GM19372 (cell line): ENCODE measurements around the gene HDAC9.
"Not testable (repeated sequence)": the region's sequence is repeated elsewhere in the genome, so short reads cannot be mapped to it uniquely, and the experiment has no call there.

Source experiments
- ATAC-seq: cut with Tn5 transposase; IDR thresholded peaks from one replicate; pipeline ENCODE4 v1.9.1; 2021; ENCODE audit warnings: mild to moderate bottlenecking, low read depth, moderate library complexity; ENCODE audit not compliant: unreplicated experiment

Gene HDAC9

DNA sequence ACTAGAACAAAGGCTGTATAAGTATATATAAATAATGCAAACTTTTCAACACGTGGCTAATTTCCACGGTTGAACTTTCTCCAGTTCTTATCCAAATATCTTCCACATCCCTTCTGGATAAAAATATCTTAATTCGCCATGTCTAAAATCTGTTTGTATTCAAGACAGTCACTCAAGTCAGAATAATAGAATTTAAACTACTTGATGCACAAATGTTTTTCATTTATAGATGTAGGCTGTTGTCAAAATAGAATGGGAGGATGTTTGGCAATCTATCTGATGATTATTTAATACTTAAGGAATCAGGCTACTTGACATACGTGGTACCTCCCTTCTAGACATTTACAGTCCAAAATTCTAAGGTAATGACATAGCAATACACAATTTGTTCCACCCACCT, 417.6 kb downstream of the HDAC9 start:
- no peak for ATAC-seq

DNA sequence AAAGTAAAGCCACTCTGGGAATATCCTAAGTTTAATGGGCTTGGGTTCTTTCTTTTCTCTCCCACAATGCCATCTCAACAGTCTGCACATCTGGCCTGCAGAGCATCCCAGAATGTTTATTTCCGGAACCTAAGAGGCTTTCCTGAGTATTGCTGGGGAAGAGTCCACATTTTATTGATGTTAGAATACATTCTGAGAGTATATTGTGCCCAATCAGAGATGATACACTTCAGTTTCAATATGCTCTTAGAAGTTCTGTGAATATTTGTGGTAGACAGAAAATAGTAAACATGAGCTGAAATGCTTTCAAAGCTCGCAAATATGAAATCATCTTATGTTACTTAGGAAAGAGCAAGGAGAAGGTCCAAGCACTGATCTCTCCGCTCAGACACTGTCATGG, 421.3 kb downstream of the HDAC9 start:
- ATAC-seq = no peak

DNA sequence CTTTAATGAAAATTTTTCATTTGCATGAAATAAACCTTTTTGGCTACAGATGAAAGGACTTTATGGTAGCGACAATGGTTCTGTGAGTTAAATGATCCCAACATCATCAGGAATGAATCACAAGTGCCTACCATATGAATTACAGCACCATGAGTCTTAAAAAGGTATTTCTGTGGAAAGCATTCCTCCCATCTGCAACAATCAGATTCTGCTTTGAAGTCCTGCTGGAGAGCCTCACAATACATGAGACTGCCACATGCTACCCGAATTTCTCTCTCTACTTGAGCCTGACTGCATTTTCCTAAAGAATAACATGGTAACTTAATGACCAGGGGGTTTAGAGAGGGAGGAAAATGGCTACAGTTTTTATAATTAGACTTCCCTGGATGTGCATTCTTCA, 431.6 kb downstream of the HDAC9 start:
- ATAC-seq = no peak

DNA sequence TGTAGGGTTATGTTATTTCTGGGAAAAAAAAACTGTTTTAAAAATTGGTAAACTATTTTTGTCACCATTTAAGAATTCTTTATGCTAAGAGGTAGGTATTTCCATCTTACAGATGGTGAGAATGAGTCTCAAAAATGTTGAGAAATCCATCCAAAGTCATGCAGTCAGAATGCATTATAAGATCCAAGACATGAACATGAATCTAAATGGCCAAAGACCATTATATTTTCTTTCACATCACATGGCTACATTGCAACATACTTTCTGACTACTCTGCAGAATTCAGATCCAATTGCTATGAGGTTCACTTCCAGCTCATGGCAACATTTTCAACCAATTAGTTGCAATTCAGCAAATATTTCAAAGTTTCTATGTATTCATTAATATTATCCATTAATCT, 440.7 kb downstream of the HDAC9 start:
- ATAC-seq = no peak

DNA sequence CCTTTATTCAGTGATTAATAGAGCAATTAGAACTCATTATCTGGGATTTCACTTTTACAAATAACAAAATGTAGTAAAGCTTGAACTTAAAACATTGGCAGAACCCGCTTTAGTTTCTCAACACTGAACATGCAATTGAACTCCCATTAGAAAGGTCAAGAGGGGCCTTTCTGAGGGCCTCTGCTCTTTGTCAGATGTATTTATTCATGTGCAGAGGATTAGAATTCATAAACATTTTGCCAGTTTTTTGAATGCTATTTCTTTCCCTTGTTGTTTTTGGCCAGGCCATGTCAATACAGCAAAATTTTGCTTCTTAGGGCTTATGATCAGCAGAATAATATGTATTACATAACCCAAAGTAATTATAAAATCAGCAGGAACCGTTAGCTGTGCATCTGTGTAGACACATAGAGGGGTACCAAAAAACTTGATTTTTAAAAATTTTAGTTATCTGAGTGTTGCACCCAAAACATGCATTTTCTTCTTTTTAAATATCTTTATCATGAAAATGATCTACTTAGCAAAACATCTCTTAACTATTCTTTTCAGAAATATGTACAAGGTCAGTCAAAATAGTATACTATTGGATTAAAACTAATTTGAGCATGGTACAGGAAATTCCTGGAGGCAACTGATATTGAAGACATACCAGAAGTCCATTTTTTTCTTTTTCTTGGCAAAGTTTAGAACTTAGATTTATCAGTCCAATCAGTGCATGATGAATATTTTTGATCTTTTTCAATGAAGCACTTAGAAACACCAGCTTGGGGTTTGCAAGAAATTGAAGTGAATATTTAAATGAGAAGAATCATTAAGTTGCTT, 444.4 kb downstream of the HDAC9 start:
- no peak for ATAC-seq

DNA sequence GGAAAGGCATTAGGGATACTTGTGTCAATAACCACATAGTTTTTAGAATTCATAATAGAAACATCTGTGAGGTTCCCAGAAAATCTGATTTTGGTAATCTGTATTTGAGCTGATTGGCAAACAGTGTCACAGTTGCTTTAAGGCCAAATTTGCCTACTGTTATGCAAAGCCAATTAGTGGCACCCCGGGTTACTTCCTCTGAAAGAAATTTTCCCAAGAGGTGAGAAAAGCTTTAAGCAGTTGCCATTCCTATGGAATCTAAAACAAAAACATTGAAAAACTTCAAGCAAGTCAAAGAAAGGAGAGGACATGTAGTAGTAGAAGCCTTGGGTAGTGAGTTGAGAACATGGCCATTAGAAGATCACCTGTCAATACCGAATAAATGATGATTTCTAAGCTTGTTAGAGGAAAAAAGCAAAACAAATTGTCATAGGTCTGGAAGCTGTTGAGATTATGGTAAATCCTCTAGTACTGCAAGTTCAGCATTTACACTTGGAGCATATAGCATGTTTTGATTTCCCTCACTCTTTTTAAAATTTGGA, 445.1 kb downstream of the HDAC9 start:
- no peak for ATAC-seq

DNA sequence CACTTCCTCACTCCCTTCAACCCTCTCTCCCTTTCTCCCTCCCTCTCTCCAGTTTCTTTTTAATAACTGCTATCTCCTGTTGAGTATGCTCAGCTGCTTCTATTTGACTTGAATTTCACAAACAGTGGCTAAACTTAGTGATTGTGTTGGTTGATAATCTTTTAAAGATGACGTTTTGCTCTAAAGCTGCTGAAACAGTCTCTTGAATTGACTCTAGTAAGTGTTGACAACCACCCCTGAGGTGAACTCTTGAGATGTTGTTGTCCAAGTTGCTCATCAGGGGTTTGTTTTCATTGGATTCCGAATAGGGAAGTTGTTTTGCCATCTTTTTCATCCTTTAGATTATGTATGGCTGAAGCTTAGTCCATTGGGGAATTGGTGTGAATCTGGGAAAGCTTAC, 445.7 kb downstream of the HDAC9 start:
- no peak for ATAC-seq

DNA sequence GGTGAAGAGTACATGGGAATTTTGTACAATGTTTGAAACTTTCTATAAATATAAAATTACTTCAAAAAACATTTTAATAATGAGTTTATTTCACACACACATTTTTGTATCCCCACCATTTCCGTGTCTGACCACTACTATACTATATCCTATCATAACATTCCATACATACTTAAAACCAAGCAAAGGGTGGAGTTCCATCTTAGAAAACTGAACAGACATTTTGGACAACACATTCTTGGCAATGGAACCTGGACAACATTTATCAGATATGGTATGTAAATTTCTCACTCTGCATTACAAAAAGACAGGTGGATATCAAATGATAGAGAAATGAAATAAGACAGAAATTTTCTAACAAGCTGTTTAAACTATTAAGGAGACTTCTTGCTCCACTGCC, 453.0 kb downstream of the HDAC9 start:
- no peak for ATAC-seq

DNA sequence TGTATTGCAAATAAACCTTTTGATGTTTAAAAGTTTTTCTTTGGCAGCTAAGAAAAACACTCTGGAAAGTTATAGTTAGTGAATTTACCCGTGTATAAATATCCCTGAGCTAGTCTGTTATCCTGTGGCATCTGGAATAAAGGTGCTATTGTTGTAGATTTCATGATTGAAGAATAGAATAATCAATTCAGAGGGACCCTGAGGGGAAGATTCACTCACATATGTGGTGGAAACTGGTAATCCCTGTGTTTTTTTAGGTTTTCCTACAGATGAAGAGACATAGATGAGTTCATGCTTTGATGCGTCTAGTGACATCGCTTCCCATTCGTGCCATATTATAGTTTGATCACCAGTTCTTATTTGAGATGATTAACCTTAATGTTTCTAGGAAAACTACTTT, 457.3 kb downstream of the HDAC9 start:
- no peak for ATAC-seq

DNA sequence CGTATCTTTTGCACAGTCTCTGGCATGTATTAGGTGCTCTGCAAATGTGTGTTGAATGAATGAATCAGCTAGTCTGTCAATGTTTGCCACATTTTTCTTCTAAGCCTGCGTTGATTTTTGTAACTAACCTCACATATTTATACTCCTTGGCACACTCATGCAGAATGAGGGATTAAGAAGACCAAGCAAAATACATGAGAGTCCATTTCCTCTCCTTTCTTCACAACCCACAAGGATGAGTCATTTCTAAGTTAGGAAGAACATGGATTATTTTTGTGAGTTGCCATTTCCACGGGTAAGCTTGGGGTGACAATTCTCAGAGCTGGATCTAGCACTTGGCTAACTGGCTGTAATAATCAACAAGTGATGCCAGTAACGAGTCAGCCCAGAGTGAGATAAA, 463.1 kb downstream of the HDAC9 start:
- ATAC-seq = no peak

DNA sequence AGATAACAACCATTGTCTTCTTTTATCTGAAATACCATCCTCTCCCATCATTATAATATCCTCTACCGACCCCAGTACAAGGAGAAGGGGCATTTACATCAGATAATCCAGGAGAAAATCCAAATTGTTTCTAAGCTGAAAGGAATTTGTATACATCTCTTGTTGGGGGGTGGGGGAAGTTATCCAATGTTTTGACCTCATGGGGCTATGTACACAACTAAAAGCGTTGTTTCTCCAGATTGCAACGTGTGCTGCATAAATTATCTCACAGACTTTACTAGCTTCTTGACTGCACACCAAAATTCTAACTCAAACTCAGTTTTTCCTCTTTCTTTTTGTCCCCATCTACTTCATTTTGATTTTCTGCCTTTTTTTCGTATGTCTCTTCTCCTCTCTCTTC, 465.2 kb downstream of the HDAC9 start:
- ATAC-seq = no peak

DNA sequence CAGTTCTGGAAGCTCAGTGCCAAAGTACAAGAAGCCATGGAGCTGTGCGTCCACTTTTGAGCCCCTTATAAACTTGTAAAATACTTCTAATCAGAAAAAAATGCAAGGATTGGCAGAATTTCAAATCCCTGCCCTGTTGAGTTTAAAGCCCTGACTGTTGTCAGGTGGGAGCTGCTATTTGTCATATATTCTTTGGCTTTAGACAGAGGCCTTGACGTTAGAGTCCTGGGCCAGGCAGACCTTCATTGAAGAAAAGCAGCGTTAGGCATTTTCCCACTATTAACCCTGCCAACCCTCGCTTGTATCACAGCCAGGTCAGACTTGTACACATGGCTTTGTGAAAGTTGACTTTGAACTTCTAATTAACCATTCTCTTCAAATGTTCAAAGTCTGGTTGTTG, 466.5 kb downstream of the HDAC9 start:
- no peak for ATAC-seq

DNA sequence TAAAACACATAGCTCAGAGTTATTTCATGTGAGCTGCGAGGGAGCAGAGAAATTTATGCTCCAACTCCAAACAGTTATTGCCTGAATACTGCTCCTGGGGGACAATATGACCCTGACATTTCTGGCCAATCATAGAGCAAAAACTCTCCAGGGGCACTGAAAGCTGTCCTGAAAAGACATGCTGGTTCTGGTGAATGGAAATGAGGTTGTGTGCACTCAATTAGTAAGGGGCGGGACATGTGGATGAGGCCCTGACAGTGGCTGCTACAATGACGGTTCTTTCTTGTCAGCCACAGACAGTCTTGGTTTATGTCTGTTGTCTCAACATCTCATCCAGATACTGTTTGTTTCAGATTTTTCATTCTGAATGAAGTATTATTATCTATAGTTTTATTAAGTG, 470.1 kb downstream of the HDAC9 start:
- ATAC-seq = no peak

DNA sequence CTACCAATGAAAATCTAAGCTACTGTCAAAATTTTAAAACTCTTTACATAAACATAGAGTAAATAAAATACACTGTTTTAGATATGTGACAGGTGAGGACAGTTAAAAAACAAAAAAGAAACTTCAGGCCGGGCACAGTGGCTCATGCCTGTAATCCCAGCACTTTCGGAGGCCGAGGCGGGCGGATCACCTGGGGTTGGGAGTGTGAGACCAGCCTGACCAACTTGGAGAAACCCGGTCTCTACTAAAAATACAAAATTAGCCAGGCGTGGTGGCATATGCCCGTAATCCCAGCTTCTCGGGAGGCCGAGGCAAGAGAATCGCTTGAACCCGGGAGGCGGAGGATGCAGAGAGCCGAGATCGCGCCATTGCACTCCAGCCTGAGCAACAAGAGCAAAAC, 472.2 kb downstream of the HDAC9 start:
- not testable (repeated sequence) for ATAC-seq

DNA sequence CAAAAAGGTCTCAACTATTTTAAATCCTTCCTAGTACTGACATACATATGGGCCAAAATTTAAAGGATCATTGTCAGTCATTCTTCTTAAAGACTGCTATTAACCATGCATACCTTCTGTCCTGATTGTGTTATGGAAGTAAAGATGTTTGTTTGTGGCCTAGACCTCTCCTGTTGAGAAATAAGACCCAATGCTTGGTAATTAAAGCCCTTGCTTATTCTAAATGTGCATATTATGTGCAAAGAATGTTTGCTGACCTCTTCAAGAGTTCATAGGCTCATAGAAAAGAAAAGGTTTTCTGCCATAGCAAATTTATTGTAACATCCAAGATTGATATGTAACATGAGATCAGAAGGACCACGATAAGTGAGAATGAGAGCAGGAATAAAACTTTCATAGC, 476.3 kb downstream of the HDAC9 start:
- ATAC-seq = no peak

DNA sequence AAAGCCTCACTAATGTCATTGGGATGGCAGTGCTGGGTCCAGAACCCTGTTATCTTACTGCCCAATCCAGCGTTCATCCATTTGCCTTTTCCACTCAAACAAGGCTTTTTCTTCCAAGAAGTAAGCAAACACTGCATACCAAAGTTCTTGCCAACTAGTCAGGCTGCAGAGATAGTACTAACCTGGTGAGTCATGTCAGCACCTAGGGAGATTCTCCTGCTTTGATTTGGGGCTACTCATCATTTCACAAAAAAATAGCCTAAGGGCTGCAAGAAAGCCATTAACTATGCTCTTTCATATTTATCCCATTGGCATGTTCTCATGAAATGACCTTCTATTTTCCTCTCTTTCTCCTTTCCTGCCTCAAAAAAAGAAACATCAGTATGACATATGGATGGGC, 479.3 kb downstream of the HDAC9 start:
- ATAC-seq = no peak

DNA sequence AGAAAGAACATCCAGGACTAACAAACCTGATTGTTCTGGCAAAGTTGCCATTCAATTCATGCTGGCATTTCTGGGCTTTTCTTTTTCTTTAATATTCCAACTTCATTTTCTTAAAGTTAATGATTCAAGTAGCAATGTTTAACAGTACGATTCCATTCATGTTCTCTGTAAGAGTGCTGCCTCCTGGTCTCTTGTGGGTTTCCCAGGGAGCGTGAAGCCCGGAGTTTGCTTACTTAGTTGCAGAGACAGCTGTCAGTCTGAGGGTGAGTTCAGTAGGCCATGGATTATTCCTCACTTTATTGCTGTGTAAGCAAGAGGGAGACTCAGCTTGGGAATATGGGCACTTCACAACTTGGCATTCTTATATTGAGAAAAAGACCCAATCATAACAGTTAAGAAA, 479.7 kb downstream of the HDAC9 start:
- ATAC-seq = no peak

DNA sequence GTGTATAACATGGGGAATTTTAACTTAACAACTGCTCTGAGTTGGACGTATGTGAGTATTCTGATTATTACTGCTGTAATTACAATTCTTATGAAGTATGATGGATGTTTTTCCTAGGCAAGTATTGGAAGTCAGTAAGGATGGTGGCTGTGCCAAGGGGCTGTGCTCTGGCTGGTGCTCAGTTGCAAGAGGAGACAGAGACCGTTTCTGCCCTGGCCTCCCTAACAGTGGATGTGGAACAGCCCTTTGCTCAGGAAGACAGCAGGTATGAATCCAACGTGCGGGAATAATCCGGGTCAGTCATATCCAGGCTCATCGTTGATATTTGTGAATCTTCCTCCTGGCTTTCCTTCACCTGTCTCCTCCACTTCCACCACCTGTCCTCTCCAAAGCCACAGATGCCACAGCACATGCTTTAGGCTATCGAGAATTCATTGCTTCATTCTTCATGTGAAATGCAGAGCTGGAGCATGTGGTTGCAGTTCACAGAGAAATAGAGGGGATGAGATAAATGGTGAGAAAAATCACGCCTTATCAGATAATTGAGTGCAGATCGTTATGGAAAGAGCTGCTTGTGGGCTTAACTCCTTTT, 480.2 kb downstream of the HDAC9 start:
- no peak for ATAC-seq

DNA sequence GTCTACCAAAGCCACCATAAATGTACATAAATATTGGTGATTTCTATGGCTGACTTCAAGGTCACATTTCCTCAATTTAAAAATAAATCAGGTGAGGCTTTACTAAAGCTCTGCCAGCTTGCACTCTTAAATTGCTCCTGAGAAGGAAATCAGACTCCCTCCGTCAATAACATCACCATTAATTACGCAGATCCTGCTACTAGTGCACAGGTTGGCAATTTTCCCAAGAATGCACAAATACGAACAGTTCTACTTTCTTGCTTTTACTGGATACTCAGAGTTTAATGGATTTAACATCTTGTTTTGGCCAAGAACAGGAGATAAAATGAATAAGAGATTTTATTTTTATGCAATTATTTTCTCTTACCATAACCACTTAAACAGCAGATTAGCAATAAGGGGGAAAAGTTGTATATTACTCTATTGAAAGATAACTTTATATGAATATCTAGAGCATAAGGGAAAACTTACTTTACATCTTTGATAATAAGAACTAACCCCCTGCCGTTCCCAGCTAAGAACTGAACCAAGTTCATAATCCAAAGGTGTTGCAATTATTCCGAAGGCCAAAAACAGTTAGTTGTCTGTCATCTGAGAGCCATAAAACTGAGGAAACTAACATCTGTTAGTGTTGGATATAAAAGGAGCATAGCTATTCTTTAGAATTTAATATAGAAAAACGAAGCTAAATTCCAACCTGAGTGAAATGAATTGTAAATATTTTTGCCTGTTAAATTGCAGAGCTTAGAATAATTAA, 481.3 kb downstream of the HDAC9 start:
- no peak for ATAC-seq

DNA sequence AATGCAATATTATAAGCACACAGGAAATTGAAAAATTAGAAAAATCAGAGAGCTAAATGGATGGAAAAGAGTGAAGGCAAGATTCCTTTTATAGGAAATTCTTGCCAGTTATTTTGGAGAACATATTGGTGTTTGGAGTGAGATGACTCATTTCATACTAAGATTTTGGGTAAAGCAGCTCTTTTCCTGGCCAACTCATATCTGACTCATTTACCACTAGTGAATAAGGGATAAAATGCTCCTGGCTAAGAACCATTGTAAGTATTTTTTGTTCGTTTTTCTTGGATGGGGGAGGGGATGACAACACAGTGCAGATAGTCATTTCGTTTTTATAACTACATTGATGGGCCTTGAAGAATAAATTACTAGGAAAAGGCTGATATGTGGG, 482.6 kb downstream of the HDAC9 start:
- ATAC-seq = no peak

DNA sequence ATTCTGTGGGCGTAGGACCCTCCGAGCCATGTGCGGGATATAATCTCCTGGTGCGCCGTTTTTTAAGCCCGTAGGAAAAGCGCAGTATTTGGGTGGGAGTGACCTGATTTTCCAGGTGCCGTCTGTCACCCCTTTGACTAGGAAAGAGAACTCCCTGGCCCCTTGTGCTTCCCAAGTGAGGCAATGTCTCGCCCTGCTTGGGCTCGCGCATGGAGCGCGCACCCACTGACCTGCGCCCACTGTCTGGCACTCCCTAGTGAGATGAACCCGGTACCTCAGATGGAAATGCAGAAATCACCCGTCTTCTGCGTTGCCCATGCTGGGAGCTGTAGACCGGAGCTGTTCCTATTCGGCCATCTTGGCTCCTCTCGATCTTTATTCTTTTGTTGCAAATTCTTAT, 495.2 kb downstream of the HDAC9 start:
- not testable (repeated sequence) for ATAC-seq
